Nephron (organoid): ENCODE measurements around the gene GPR17.
A peak's percentile ranks its signal among the peaks of the same experiment; 100 is the strongest.

Source experiments
- H3K27ac Mint-ChIP-seq, 3 experiments: 2 replicates each; pipeline ENCODE4 v1.8.0; 2020; ENCODE audit warnings: mixed read lengths in 3 of 3, mild to moderate bottlenecking in 2 of 3, moderate library complexity in 1 of 3
- H3K27me3 Mint-ChIP-seq: 2 replicates; pipeline ENCODE4 v1.8.0; 2021; ENCODE audit warnings: low read depth, mild to moderate bottlenecking, moderate library complexity, mixed read lengths
- H3K36me3 Mint-ChIP-seq: 2 replicates; pipeline ENCODE4 v1.8.0; 2020; ENCODE audit warnings: low read depth, mixed read lengths
- H3K4me1 Mint-ChIP-seq: 2 replicates; pipeline ENCODE4 v1.8.0; 2020; ENCODE audit warnings: mixed read lengths
- H3K4me3 Mint-ChIP-seq, 3 experiments: 2 replicates each; pipeline ENCODE4 v1.8.0; 2020; ENCODE audit warnings: mild to moderate bottlenecking in 3 of 3, mixed read lengths in 3 of 3, moderate library complexity in 2 of 3
- H3K9me3 Mint-ChIP-seq: 2 replicates; pipeline ENCODE4 v1.8.0; 2020; ENCODE audit warnings: mixed read lengths
- TF ChIP-seq, protein P1 (sequence below), 3 experiments: fragments of 200-600 bp; sonication (generic); IDR thresholded peaks; one replicate each; pipeline ENCODE4 v1.5.0; 2021; ENCODE audit warnings: antibody characterized with exemption in 3 of 3; ENCODE audit not compliant: unreplicated experiment in 3 of 3

Gene GPR17

DNA sequence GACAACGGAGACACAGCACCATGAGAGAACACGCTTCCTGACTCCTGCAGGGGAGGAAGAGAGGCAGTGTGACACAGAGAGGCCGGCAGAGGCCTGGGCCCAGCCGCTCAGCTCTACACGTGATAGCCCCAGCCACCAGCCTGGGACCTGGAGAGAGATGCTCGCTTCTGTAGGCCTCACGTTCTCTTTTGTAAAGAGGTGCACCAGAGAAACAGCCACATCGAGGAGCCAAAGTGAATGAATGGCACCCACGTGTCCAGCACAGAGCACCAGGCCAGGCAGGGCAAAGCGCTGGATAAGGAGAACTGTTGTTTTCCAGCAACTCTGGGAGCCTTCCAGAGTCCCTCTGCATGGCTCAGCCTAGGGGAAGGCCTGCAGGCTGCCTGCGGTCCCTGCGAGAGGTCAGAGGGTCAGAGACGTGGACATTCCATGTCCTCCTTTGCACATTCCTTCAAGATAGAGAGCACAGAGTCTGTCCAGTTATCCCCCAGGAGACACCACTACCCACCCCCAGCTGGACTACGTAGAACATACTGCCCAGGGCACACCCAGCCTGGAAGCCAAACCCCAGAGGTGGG lies 15.2 kb downstream of the GPR17 start:
- Mint-ChIP-seq H3K36me3 (no peaks in the 10 kb centered on the region), H3K27me3 (peaks cover 59% of the 10 kb centered on the region), H3K27ac (no peak overlapping the region), H3K4me3 (no peak overlapping the region), H3K4me1 (peaks cover 3% of the 10 kb centered on the region), H3K9me3 (no peaks in the 10 kb centered on the region)
- TF ChIP-seq, protein P1, sequence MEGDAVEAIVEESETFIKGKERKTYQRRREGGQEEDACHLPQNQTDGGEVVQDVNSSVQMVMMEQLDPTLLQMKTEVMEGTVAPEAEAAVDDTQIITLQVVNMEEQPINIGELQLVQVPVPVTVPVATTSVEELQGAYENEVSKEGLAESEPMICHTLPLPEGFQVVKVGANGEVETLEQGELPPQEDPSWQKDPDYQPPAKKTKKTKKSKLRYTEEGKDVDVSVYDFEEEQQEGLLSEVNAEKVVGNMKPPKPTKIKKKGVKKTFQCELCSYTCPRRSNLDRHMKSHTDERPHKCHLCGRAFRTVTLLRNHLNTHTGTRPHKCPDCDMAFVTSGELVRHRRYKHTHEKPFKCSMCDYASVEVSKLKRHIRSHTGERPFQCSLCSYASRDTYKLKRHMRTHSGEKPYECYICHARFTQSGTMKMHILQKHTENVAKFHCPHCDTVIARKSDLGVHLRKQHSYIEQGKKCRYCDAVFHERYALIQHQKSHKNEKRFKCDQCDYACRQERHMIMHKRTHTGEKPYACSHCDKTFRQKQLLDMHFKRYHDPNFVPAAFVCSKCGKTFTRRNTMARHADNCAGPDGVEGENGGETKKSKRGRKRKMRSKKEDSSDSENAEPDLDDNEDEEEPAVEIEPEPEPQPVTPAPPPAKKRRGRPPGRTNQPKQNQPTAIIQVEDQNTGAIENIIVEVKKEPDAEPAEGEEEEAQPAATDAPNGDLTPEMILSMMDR (IDR thresholded peaks at IDR 0.05; ENCODE audit: unreplicated experiment in 3 of 3): no peak

DNA sequence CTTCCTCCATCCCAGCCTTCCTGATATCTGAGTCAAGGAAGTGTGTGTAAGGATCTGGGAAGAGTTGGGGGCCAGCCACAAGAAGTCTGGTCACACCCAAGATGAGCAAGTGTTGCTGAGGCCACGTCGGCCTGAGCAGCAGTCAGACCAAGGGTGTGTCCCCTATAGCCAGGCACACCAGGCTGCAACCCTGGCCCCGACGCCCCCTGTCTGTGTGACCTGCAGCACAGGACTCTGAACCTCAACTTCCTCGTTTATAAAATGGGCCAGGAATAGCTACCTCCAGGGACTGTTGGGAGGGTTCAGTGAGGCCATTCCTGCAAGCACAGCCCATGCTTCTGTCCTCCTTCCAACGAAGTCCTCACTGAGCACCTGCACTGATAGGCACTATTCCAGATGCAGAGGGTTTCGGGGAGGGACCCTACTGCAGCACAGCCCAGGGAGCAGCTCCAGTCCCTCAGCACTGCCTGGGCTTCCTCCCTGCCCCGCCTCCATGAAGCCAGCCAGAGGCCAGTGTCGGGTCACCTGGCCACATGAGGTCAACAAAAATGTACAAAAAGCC lies 16.1 kb downstream of the GPR17 start:
- Mint-ChIP-seq H3K4me1 (peaks cover 3% of the 10 kb centered on the region), H3K27ac (no peak overlapping the region), H3K36me3 (no peaks in the 10 kb centered on the region), H3K4me3 (no peak overlapping the region), H3K27me3 (peaks cover 65% of the 10 kb centered on the region), H3K9me3 (peaks cover 6% of the 10 kb centered on the region)
- TF ChIP-seq, protein P1 (IDR thresholded peaks at IDR 0.05; ENCODE audit: unreplicated experiment in 3 of 3): no peak

DNA sequence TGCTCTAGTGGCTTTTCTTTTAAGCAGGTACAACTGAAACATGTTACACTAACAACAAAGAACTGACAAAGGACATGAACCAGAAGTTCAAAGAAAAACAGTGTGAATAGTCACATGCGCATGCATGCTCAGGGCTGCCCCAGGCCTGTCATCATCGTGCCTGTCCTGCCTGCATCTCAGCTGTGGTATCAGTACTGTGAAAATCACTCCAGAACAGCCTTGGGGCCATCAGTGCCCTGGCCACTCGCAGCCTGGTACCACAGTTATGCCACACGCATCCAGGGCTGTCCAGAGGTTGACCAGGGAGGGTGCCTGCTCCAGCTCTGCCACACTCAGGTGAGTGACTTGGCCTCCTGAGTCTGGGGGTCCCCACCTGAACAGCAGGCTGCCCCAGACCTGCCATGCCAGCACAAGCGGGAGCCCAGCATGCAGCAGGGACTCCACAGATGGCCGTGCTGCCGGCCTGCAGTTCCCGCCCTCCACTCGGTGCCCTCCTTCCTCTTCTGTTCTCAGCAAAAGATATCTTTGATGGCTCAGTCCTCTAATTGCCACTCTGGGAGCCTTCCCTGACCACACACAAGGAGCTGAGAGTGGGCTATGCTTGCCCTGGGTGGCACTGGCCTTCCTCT lies 17.1 kb downstream of the GPR17 start:
- TF ChIP-seq, protein P1 (IDR thresholded peaks at IDR 0.05; ENCODE audit: unreplicated experiment in 3 of 3): no peak
- peaks cover 6% of the 10 kb centered on the region for H3K9me3 Mint-ChIP-seq
- no peaks in the 10 kb centered on the region for H3K36me3 Mint-ChIP-seq
- H3K4me3 Mint-ChIP-seq: no peak overlapping the region
- H3K27me3 Mint-ChIP-seq: peaks cover 68% of the 10 kb centered on the region
- peaks cover 3% of the 10 kb centered on the region for H3K4me1 Mint-ChIP-seq
- H3K27ac Mint-ChIP-seq: no peak overlapping the region

DNA sequence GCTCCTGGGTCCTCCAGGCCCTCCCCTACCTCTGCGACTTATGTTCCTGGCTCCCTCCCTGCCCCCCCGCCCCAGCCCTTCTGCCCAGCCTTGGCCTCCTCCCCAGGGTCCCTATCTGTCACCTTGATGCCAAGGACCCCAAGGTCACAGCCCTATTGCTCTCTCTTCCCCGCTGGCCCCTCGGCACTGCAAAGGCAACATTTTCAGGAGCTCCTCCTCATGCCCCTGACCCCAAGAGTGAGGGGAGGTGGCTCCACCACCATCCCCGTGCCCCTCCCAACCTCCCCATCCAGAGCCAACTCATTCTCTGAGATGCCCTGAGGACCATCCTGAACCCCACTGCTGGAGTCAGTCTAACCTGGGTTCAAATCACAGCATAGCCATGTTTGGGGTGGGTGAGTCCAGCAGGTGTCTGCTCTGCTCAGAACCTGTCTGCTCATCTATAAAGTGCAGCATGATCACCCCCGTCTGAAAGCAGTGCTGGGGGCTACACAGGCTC lies 17.7 kb downstream of the GPR17 start:
- peaks cover 68% of the 10 kb centered on the region for H3K27me3 Mint-ChIP-seq
- peaks cover 6% of the 10 kb centered on the region for H3K9me3 Mint-ChIP-seq
- TF ChIP-seq, protein P1 (IDR thresholded peaks at IDR 0.05; ENCODE audit: unreplicated experiment in 3 of 3): no peak
- peaks cover 3% of the 10 kb centered on the region for H3K4me1 Mint-ChIP-seq
- H3K4me3 Mint-ChIP-seq: peak overlapping the region in 2 of 3 experiments; percentile 21 to 36
- H3K36me3 Mint-ChIP-seq: no peaks in the 10 kb centered on the region
- H3K27ac Mint-ChIP-seq: no peak overlapping the region

DNA sequence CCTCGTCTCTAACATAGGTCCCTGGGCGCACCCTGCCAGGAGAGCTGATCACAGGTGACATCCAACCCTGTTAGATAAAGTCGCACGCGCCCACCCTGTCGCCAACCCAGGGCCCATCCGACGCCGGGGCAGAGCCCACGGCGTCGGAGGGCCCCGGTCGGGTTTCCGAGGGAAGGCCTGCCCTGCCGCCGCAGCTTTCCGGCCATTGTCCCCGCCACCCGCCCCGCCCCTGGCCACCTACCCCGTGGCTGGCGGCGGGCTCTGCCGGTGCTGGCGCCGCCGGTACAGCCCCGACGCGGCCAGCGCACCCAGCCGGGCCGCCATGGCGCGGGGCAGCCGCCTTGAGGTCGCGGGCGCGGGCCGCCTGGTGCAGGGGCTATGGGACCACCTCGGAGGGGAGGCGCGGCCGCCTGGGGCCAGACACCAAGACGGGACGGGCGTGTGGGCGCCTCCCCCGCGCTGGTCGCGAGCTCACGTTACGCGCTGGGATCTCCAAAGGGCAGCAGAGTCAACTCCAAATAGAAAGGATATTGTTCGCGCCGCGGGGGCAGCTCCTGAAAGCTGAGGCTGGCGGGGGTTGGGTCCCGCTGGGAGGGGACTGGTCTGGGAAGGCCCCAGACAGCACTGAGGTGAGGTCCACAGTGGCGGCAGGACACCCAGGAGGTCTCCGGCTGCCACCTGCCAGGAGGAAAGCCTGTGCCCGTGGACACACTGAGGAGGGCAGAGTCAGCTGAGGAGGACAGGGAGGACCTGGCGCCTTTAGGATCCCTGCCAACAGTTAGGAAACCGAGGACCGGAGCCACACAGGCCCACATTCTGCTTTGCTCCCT lies 18.3 kb downstream of the GPR17 start:
- TF ChIP-seq, protein P1 (IDR thresholded peaks at IDR 0.05; ENCODE audit: unreplicated experiment in 3 of 3): no peak
- Mint-ChIP-seq H3K27ac (no peak overlapping the region), H3K36me3 (no peaks in the 10 kb centered on the region), H3K27me3 (peaks cover 74% of the 10 kb centered on the region), H3K4me3 (peak overlapping the region; percentile 36 to 46 (median 42)), H3K9me3 (peaks cover 6% of the 10 kb centered on the region), H3K4me1 (peaks cover 3% of the 10 kb centered on the region)
